IPS-11a (cell line): Measurements from ENCODE around the gene PDE6D.

ENCODE experiments used
- H3K4me3 ChIP-seq: one replicate; pipeline ENCODE4 v1.5.1; 2013; ENCODE audit warnings: low read depth, low read length, control low read depth

Gene PDE6D

GRCh38 chr2:231684314-231685223 lies 96.5 kb downstream of the PDE6D start:
- no peak overlapping the region for H3K4me3 ChIP-seq

GRCh38 chr2:231683292-231684235 lies 97.5 kb downstream of the PDE6D start:
- no peak overlapping the region for H3K4me3 ChIP-seq

GRCh38 chr2:231682603-231683291 lies 98.3 kb downstream of the PDE6D start:
- no peak overlapping the region for H3K4me3 ChIP-seq
